Ishikawa (cell line): ENCODE data around the gene GALM.

ENCODE experiments used
- MAX ChIP-seq: IDR thresholded peaks from 2 replicates; pipeline ENCODE4 v1.6.1; 2012
- RAD21 ChIP-seq: IDR thresholded peaks from 2 replicates; pipeline ENCODE4 v1.6.1; 2012; ENCODE audit warnings: low read depth
- TCF12 ChIP-seq: IDR thresholded peaks from 2 replicates; pipeline ENCODE4 v1.6.1; 2012; ENCODE audit warnings: low read depth

GRCh38 chr2:38672445-38673391 lies 6.8 kb downstream of the GALM start:
- no peak for TF ChIP-seq RAD21
- TF ChIP-seq MAX, result no peak
- no peak for TF ChIP-seq TCF12
